HepG2 (cell line): ENCODE data around the gene ZBTB7B. TPM values are rescaled to one million over a fixed set of nuclear protein-coding genes. Genes with fewer than 3 reads are reported as not detected.

Source experiments
- ATF7 ChIP-seq, 2 experiments: fragments of 450-650 bp in 1 of 2; sonication (generic) in 1 of 2; formaldehyde crosslinking in 1 of 2; IDR thresholded peaks; 2 replicates each; pipeline versions ENCODE4 v1.4.0 to v1.6.1; 2016 to 2020; ENCODE audit warnings: antibody characterized with exemption in 1 of 2, mild to moderate bottlenecking in 1 of 2, missing genetic modification reagents in 1 of 2
- ETV5 ChIP-seq: IDR thresholded peaks from 2 replicates; pipeline ENCODE4 v1.6.1; 2018; ENCODE audit warnings: missing biosample characterization, missing genetic modification reagents, inconsistent platforms, borderline replicate concordance
- GFI1 ChIP-seq: sonication (generic); formaldehyde crosslinking; IDR thresholded peaks from 2 replicates; pipeline ENCODE4 v1.5.0; 2020; ENCODE audit warnings: missing genetic modification reagents, mild to moderate bottlenecking, borderline replicate concordance
- GTF3A ChIP-seq: sonication (generic); formaldehyde crosslinking; conservative IDR thresholded peaks from 2 replicates; pipeline ENCODE4 v1.4.0; 2020; ENCODE audit warnings: mild to moderate bottlenecking, missing genetic modification reagents
- HNRNPUL1 ChIP-seq: fragments of 200-400 bp; formaldehyde crosslinking; IDR thresholded peaks from 2 replicates; pipeline ENCODE4 v1.6.1; 2017; ENCODE audit warnings: low read depth, mild to moderate bottlenecking, low read length, moderate library complexity
- HOXD1 ChIP-seq: sonication (generic); formaldehyde crosslinking; IDR thresholded peaks from 2 replicates; pipeline ENCODE4 v1.5.0; 2020; ENCODE audit warnings: missing genetic modification reagents
- MYC ChIP-seq: sonication (generic); formaldehyde crosslinking; IDR thresholded peaks from 2 replicates; pipeline ENCODE4 v1.9.0; 2021; ENCODE audit warnings: missing genetic modification reagents, borderline replicate concordance
- MZF1 ChIP-seq: sonication (generic); formaldehyde crosslinking; IDR thresholded peaks from 2 replicates; pipeline ENCODE4 v1.8.1; 2023; ENCODE audit warnings: mild to moderate bottlenecking, missing genetic modification reagents, borderline replicate concordance
- NR1H2 ChIP-seq: sonication (generic); formaldehyde crosslinking; IDR thresholded peaks from 2 replicates; pipeline ENCODE4 v1.8.1; 2022; ENCODE audit warnings: low read depth, missing genetic modification reagents, borderline replicate concordance
- REXO4 ChIP-seq: sonication (generic); formaldehyde crosslinking; IDR thresholded peaks from 2 replicates; pipeline ENCODE4 v1.8.0; 2022; ENCODE audit warnings: missing genetic modification reagents, mild to moderate bottlenecking, borderline replicate concordance
- RFXANK ChIP-seq: IDR thresholded peaks from 2 replicates; pipeline ENCODE4 v1.6.1; 2016
- SIN3B ChIP-seq: fragments of 150-350 bp; IDR thresholded peaks from 2 replicates; pipeline ENCODE4 v1.6.1; 2014; ENCODE audit warnings: low read length
- SNAPC2 ChIP-seq: sonication (generic); formaldehyde crosslinking; IDR thresholded peaks from 2 replicates; pipeline ENCODE4 v1.8.1; 2022; ENCODE audit warnings: mild to moderate bottlenecking, missing genetic modification reagents
- SOX5 ChIP-seq: IDR thresholded peaks from 2 replicates; pipeline ENCODE4 v1.6.1; 2016; ENCODE audit warnings: borderline replicate concordance
- TCF7 ChIP-seq: sonication (generic); IDR thresholded peaks from 2 replicates; pipeline ENCODE4 v1.6.1; 2016; ENCODE audit warnings: antibody characterized with exemption, low read depth
- TCF7L2 ChIP-seq: IDR thresholded peaks from 2 replicates; pipeline ENCODE4 v1.6.1; 2011; ENCODE audit warnings: mild to moderate bottlenecking, low read depth, low read length, moderate library complexity
- XBP1 ChIP-seq: sonication (generic); formaldehyde crosslinking; IDR thresholded peaks from 2 replicates; pipeline ENCODE4 v1.5.0; 2020; ENCODE audit warnings: missing genetic modification reagents
- YY1 ChIP-seq: IDR thresholded peaks from 2 replicates; pipeline ENCODE4 v1.6.1; 2011; ENCODE audit warnings: low read length, low read depth, moderate library complexity, mild to moderate bottlenecking; ENCODE audit not compliant: insufficient read depth, insufficient replicate concordance
- ZBTB42 ChIP-seq: sonication (generic); formaldehyde crosslinking; IDR thresholded peaks from 2 replicates; pipeline ENCODE4 v1.5.0; 2020; ENCODE audit warnings: mild to moderate bottlenecking, missing genetic modification reagents
- ZNF101 ChIP-seq: sonication (generic); formaldehyde crosslinking; IDR thresholded peaks from 2 replicates; pipeline ENCODE4 v1.4.0; 2020; ENCODE audit warnings: mild to moderate bottlenecking, low read depth, missing genetic modification reagents, borderline replicate concordance
- ZNF121 ChIP-seq: sonication (generic); formaldehyde crosslinking; IDR thresholded peaks from 2 replicates; pipeline ENCODE4 v1.5.0; 2020; ENCODE audit warnings: mild to moderate bottlenecking, missing genetic modification reagents
- ZNF136 ChIP-seq: sonication (generic); formaldehyde crosslinking; IDR thresholded peaks from 2 replicates; pipeline ENCODE4 v1.8.1; 2022; ENCODE audit warnings: low read depth, mild to moderate bottlenecking, moderate library complexity, missing genetic modification reagents
- ZNF34 ChIP-seq: sonication (generic); formaldehyde crosslinking; IDR thresholded peaks from 2 replicates; pipeline ENCODE4 v1.4.0; 2020; ENCODE audit warnings: mild to moderate bottlenecking, missing genetic modification reagents, borderline replicate concordance
- polyA plus RNA-seq, 8 experiments: library from polyadenylated mRNA; depleted of rRNA in 3 of 8; stranded (reverse) in 7 of 8; unstranded in 1 of 8; fragments of >200 nt; fragmentation: Illumina TruSeq in 4 of 8; extraction: Trizol in 4 of 8; gene quantifications; 2 replicates each; pipeline versions ENCODE4 v1.2.1 to v1.2.3, GENCODE V29; 2011 to 2016; ENCODE audit warnings: low read depth in 4 of 8, missing spikeins in 1 of 8, mixed read lengths in 1 of 8; ENCODE audit not compliant: insufficient read depth in 1 of 8
- total RNA-seq, 5 experiments: library from RNA; depleted of rRNA; stranded (reverse); fragments of >200 nt; fragmentation: Illumina TruSeq; extraction: Trizol; gene quantifications; 2 replicates each; pipeline ENCODE4 v1.2.3, GENCODE V29; 2016; ENCODE audit warnings: low read depth in 1 of 5
- TF ChIP-seq, protein P1 (sequence below): IDR thresholded peaks from 2 replicates; pipeline ENCODE4 v1.6.1; 2018; ENCODE audit warnings: missing genetic modification reagents
- TF ChIP-seq, protein P2 (sequence below): sonication (generic); formaldehyde crosslinking; conservative IDR thresholded peaks from 2 replicates; pipeline ENCODE4 v1.8.0; 2022; ENCODE audit warnings: low read depth, missing genetic modification reagents
- TF ChIP-seq, protein P3 (sequence below): sonication (generic); formaldehyde crosslinking; IDR thresholded peaks from 2 replicates; pipeline ENCODE4 v1.8.1; 2023; ENCODE audit warnings: mild to moderate bottlenecking, missing genetic modification reagents
- TF ChIP-seq, protein P4 (sequence below): sonication (generic); formaldehyde crosslinking; IDR thresholded peaks from 2 replicates; pipeline ENCODE4 v1.8.0; 2022; ENCODE audit warnings: missing genetic modification reagents, low read depth, mild to moderate bottlenecking, borderline replicate concordance
- TF ChIP-seq, protein P5 (sequence below): sonication (generic); formaldehyde crosslinking; IDR thresholded peaks from 2 replicates; pipeline ENCODE4 v1.4.0; 2020; ENCODE audit warnings: mild to moderate bottlenecking, missing genetic modification reagents

ZBTB7B gene
- total and polyA plus RNA-seq, 2 of the 13 experiments (the other 11 are each of a cell fraction or from before 2014, with no cell fraction given): 15.5 to 17.5 TPM

DNA sequence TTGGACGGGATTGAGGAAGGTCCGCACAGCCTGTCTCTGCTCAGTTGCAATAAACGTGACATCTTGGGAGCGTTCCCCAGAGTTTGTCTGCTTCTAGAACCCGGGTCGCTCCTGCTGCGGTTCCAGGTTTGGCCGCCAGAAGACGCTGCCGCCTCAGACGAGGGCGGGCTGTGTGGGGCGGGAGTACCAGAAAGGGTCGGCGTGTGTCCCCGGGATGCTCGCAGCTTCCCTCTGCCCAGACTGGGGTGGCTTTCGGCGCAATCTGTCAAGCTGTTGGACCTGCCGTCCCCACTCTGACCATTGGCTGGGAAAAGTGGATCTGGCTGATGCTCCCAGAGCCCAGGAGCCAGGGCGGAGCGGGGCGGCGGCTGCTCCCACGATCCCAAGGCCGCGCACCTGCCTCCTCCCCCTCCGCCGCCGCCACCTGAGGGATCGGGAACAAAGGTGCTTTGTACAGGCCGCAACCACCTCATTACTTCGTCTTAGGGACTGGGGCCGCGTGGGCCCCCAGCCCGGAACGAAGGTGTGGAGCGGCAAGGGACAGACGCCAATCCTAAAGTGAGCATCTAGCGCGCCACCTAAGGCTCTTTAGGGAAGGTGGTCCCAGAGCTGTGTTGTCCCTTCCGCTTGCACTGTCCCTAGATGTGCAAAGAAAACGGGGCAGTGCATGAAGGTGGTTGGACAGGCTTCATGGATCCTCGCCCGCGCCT is 60.3 kb downstream of the ZBTB7B start (continued):
- TF ChIP-seq NR1H2 (CRISPR knock-in tag) (no peak), HNRNPUL1 (no peak), ETV5 (no peak), RFXANK (no peak), ZNF34 (CRISPR knock-in tag) (no peak), YY1 (peak; percentile 33), XBP1 (no peak), ATF7 (IDR thresholded peaks at IDR 0.05) (no peak), ATF7 (CRISPR knock-in tag; IDR thresholded peaks at IDR 0.05) (no peak; the same call in 1 of the 2 replicates), MYC (peak; percentile 19; the same call in 1 of the 2 replicates), SIN3B (no peak), MZF1 (CRISPR knock-in tag) (no peak), GTF3A (no peak), ZNF101 (CRISPR knock-in tag) (no peak), REXO4 (CRISPR knock-in tag) (no peak), ZNF121 (CRISPR knock-in tag) (no peak), SNAPC2 (CRISPR knock-in tag) (no peak), ZNF136 (CRISPR knock-in tag) (no peak), TCF7 (no peak), SOX5 (no peak), GFI1 (no peak), ZBTB42 (CRISPR knock-in tag) (no peak), TCF7L2 (no peak), HOXD1 (CRISPR knock-in tag) (no peak)
- TF ChIP-seq, protein P1, sequence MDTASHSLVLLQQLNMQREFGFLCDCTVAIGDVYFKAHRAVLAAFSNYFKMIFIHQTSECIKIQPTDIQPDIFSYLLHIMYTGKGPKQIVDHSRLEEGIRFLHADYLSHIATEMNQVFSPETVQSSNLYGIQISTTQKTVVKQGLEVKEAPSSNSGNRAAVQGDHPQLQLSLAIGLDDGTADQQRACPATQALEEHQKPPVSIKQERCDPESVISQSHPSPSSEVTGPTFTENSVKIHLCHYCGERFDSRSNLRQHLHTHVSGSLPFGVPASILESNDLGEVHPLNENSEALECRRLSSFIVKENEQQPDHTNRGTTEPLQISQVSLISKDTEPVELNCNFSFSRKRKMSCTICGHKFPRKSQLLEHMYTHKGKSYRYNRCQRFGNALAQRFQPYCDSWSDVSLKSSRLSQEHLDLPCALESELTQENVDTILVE: no peak
- TF ChIP-seq, protein P2, sequence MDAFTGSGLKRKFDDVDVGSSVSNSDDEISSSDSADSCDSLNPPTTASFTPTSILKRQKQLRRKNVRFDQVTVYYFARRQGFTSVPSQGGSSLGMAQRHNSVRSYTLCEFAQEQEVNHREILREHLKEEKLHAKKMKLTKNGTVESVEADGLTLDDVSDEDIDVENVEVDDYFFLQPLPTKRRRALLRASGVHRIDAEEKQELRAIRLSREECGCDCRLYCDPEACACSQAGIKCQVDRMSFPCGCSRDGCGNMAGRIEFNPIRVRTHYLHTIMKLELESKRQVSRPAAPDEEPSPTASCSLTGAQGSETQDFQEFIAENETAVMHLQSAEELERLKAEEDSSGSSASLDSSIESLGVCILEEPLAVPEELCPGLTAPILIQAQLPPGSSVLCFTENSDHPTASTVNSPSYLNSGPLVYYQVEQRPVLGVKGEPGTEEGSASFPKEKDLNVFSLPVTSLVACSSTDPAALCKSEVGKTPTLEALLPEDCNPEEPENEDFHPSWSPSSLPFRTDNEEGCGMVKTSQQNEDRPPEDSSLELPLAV (CRISPR knock-in tag): no peak
- TF ChIP-seq, protein P3, sequence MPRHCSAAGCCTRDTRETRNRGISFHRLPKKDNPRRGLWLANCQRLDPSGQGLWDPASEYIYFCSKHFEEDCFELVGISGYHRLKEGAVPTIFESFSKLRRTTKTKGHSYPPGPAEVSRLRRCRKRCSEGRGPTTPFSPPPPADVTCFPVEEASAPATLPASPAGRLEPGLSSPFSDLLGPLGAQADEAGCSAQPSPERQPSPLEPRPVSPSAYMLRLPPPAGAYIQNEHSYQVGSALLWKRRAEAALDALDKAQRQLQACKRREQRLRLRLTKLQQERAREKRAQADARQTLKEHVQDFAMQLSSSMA (CRISPR knock-in tag): no peak
- TF ChIP-seq, protein P4, sequence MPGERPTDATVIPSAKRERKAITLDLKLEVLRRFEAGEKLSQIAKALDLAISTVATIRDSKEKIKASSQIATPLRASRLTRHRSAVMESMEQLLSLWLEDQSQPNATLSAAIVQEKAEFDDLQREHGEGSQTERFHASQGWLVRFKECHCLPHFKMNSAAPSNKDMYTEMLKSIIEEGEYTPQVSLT (CRISPR knock-in tag): no peak
- TF ChIP-seq, protein P5, sequence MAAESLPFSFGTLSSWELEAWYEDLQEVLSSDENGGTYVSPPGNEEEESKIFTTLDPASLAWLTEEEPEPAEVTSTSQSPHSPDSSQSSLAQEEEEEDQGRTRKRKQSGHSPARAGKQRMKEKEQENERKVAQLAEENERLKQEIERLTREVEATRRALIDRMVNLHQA (CRISPR knock-in tag): no peak
